Putamen (tissue), 1 donor: ENCODE results near the gene RAD51B.
"Not testable (repeated sequence)": the region's sequence is repeated elsewhere in the genome, so short reads cannot be mapped to it uniquely, and the experiment has no call there.

ENCODE experiments used
- DNase-seq: peaks from one replicate; pipeline ENCODE4 v3.0.0-alpha.2; 2016; ENCODE audit warnings: low spot score

Gene RAD51B

DNA sequence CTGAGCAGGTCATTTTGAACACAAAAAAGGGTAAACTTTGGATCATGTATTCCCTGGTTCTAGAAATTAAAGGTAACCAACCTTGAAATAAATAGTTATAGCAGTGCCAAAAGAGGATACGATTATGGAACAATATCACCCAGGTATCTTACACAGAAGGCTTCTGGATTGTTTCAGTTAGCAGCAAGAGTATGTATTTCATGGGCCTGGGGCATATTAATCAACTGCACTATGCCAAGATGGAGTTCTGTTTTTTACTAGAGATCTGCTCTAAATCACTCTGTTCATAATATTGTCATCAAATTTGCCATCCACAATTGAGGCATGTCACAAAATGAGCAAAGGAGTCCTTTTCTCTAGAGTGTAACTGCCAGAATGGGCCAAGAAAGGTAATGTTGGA is 357.1 kb downstream of the RAD51B start:
- no peak for DNase-seq

DNA sequence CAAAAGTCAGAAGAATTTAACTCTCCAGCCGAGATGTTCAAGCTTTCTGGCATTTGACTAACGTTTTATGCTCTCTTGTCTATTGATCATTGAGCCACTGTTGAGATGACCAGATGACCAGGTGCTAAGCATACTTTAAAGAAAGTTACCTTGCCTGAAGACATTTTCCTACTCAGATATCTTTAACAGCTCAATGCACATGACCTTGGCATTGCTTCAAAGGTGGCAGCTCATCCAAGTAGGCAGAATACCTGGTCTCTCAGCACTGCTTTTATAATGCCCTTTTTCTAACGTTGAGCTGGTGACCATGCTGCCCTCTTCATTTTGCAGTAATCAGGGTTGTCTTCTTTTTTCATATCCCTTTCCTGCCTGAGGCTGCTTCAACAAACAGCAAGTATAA is 358.1 kb downstream of the RAD51B start:
- DNase-seq: no peak

DNA sequence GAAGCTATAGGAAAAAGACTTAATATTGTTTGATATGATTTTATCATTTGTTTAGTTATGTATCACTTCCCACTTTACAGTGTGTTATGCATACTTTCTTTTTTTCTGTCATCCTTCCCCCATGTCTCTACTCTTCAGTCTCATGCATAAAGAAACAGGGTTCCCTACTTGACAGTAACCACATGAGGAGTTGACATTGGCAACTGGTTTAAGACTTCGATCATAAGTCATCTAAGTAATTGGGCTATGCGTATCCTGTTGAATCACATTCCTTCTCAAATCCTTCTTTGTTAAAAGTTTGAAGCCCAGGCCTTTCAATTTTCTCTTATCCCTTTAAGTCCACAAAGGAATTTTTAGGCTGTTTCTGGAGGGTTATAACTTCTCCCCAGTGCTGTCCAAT is 358.7 kb downstream of the RAD51B start:
- no peak for DNase-seq

DNA sequence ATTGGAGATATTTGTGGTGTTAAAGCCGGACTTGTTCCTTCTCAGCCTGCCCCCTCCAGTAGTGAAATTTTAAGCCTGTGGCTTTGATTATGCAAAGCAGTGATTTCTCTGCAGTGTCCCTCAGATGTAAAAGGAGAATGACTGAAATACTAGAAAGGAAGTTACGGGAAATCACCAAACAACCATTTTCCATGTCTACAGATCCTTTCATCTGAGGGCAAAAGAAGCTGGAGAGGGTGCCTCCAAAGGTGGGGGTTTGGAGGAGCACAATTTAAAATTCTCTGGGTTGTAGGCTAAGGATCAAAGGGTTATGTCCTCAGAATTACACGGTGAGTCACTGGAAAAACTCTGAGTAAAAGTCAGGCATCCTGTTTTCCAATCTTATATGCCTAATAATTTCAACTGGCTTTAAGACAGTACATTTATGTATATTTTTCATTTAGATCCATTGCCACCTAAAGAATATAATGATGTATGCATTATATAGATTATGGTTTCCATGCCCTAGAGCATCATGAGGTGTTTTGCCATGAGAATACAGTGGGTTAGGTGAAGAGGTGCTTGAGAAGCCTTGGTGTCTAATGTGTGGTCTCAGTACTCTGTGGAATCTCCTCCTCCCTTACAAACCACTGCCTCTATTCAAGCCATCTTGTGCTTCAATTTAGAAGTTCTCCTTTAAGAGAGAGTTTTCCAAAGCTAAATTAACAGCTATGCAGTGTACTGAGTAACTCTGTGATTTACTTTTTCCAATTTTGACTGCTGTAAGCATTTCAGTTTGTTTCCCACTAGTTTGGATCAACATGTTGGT is 362.1 kb downstream of the RAD51B start:
- no peak for DNase-seq

DNA sequence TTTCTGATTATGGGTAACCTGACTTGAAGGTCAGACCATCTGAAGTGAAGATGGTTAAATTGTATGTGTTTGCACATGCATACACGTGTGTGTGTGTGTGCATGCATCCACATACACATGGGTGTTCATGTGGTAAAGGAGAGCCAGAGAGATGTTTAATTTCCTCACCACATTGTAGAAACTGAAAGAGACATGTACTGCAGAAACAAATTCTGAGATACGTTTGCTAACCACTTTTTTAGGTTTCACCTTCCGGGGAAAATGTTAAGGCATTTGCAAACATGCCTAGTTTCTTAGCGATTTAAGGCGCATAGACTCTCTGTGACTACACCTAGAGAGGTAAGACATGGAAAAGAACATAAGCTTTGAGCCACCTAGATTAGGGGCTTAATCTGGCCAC is 362.9 kb downstream of the RAD51B start:
- no peak for DNase-seq

DNA sequence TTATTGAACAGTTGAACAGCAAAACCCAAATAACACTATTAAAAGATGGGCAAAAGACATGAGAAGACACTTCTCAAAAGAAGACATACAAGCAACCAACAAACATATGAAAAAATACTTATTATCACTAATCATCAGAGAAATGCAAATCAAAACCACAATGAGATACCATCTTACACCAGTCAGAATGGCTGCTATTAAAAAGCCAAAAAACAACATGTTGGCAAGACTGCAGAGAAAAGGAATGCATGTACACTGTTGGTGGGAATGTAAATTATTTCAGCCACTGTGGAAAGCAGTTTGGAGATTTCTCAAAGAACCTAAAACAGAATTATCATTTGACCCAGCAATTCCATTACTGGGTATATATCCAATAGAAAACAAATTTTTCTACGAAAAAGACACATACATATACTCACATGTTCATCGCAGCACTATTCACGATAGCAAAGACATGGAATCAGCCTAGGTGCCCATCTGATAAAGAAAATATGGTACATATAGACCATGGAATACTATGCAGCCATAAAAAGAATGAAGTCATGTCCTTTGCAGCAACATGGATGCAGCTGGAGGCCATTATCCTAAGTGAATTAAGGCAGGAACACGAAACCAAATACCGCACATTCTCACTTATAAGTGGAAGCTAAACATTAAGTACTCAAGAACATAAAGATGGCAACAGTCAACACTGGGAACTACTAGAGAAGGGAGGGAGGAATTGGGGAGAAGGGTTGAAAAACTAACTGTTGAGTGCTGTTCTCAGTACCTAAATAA is 367.1 kb downstream of the RAD51B start:
- DNase-seq: not testable (repeated sequence)

DNA sequence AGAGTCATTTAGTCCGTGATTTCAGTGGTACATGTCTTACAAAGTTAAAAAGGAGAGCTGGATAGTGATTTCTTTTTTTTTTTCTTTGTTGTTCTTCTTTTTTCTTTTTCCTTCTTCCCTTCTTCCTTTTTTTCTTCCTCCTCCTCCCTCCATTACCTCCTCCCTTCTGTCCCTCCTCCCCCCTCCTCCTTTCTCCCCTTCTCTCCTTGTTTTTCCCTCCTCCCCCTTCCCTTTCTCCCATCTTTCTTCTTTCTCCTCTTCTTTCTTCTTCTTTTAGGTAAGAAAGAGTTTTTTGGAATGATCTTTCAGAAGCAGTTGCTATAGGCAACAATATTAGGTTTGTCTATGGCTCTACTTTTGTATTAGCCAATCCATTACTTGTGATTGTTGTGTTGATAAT is 368.6 kb downstream of the RAD51B start:
- DNase-seq: no peak

DNA sequence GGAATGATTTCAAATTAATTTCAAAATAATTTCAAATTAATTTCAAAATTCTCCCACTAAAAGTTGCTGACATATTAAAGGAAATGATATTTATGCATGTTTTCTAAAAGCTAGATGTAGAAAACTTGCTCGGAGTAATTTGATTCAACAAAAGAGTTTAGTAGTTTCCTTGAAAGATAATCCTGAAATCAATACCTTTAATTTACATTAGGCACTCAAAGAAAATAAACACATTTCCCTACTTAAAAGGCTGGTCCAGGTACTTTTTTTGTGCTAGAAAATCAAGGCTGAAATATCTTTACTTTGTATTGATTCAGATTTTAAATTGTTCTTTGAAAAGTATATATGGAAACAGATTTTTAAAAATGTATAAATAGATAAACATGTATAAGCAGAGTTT is 370.5 kb downstream of the RAD51B start:
- no peak for DNase-seq

DNA sequence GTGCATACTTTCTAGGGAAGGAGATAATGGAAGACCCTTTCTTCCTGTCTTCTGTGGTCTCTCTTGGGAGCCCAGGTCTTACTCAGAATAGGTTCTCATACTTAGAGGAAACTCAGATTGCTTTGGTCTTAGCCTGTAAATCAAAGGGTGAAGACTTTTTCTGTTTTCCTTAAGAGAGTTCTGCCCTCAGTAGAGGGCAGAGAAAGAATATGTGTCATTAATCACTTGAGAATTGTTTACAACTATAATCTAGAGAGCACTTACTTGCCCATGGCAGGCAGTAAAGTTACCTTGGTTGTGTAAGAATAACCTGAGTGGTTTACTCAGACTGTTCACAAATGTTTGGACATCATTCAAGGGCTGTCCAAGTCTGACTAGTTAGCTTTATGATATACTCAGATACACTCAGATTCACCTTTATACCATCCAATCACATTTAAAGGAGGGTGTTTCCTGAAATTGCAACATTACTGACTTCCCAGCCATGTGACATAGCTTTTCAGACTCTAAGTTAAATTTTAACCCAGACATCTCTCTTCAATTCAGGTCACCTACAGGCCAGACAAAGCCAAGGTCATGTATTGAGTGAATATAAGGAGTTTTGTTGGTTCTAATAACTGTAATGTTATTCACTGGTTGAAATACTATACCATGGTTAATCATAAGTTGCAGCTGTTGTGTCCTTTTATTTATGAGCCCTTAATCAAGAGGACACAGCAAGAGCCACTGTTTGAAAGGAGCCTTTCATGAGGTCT is 372.2 kb downstream of the RAD51B start:
- no peak for DNase-seq

DNA sequence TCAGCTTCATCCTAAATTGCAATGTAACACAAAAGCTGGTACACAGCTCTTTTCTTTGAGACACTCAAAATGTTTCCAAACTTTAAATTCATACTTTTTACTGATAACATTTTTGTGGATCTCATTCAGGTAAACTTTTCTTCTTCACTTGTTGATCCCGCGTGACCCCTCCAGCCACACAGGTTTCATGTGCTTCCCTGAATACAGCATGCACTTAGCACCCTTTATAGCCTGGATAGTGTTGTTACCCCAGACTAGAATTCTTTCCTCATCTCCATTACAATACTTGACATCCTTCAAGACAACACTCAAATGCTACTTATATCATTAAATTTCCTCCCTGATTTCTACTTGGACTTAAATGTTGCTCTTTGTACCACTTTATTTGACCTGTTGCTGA is 373.4 kb downstream of the RAD51B start:
- DNase-seq: no peak

DNA sequence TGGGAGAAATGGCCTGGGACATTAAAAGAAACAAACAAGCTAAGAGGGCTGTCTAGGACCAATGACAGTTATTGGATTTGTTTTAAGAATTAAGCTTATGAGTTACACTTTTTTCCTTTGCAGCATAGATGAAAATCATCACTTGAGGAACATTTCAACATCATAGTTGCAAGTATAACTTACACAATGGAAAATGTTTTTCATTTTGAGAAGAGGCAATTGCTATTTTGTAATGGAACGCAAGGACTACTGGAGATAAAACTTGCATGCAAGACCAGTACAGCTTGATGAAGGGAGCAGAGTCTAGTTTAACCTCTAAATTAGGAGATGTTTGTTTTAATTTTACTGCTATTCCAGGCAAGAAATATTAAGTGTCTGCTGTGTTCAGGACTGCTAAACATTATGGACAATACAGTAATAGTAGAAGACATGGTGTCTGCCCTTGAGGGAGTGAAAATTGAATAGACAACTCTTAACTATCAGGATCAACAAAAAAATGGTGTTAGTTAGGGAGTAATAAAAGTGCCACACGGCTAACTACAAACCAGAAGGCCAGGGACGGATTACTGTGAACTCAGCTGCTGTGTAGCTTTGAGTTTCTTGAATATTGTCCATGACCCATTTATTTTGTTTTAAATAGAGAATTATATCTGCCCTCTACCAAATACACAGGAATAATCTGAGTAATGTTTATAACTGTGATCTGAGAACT is 374.5 kb downstream of the RAD51B start:
- DNase-seq: no peak

DNA sequence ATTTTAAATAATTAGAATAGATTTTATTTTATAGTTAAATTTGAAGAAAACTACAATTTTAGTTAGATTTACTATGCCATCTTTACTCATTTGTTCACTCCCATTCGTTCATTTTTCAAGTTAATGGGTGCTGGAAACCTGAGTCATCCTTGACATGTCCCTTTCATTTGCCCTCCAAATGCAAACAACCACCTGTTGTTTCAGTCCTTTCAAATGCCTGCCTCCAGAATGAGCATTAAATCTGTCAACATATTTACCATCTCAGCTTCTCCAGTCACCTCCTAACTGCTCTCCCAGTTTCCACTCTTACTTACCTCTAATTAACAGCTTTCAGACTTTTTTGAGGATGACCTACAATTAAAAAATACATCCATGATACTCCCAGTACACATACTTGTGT is 375.5 kb downstream of the RAD51B start:
- DNase-seq: no peak

DNA sequence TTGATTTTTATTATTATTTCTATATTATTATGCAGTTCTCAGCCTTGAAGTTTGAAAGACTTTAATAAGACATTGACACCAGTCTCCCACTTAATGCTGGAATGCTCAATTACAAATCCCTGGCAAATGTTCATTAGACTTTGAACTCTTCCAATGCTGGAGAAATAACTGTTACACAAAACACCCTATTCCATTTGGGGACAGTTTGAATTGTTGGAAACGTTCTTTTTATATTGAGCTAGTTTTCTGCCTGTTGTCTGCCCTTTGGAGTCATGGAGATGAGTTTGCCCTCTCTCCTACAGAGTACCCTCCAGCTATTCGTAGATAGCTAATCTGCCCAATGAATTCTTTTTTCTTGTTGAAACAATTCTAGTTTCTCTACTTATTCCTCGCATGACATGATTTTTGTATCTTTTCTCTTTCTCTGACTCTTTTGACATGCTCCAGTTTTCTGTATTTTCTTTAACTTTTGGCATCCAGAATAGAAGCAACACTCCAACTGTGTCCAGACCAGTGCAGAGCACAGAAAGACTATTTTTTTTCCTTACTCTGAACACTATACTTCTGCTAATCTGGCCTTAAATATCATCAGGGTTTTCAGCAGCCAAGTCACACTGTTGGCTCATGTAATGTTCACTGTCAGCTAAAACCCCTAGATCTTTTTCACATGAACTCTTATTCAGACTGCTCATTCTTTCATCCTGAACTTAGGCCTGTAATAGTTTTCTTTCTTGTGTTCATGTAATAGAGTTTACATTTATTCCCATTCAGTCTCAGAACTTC is 379.3 kb downstream of the RAD51B start:
- no peak for DNase-seq

DNA sequence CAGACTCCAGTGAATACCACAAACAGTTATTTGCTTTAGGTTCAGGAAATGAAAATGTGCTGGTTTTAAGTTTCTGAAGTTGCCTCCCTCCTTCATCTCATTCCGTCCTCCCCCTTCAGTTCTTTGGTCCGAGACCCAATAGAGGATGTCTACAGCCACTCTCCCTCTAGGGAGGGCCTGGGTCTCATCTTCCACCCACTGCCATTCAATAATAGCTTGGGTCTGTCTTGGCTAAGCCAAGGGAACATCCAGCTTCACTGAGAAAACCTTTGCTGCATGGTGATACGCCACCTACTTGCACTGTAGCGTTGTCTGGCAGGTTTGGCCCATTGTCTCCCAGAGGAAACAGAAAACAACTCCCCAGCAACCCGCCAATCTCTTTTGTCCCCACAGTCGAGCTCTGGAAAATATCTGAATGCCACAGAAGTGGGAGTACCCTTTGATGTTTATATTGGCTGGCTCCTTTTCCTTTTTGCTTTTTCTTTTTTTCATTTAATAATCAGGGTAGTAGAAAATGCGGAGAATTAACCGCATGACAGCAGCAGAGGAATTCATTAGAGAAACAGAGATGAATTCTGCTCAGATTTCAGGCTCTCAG is 380.1 kb downstream of the RAD51B start:
- DNase-seq: no peak

DNA sequence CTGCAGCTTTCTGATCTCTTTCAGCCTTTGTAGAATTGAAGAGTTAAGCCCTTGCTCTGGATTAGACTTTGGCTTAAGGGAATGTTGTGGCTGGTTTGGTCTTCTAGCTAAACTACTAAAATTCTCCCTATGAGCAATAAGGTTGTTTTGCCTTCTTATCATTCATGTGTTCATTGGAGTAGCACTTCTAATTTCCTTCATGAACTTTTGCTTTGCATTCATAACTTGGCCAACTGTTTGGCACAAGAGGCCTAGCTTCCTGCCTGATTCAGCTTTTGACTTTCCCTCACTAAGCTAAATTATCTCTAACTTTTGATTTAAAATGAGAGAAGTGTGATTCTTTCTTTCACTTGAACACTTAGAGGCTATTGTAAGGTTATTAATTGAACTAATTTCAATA is 384.3 kb downstream of the RAD51B start:
- DNase-seq: no peak

DNA sequence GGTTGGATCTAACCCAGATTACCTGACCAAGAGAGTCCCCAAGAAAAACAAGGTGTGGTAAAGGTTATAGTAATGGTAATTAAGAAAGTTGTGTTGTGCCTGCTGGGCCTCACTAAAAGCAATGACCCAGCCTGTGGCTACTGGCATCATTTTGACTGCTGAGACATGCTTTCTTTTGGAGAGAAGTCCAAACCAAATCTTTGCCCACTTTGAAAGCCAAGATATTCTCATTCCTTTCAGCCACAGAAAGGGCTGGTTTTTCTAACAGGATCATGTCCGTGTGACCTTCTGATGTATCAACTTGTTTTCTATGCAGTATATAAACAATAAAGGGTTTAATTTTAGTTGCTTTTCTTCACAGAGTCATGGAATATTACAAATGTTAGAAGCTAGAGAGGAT is 388.6 kb downstream of the RAD51B start:
- DNase-seq: no peak

DNA sequence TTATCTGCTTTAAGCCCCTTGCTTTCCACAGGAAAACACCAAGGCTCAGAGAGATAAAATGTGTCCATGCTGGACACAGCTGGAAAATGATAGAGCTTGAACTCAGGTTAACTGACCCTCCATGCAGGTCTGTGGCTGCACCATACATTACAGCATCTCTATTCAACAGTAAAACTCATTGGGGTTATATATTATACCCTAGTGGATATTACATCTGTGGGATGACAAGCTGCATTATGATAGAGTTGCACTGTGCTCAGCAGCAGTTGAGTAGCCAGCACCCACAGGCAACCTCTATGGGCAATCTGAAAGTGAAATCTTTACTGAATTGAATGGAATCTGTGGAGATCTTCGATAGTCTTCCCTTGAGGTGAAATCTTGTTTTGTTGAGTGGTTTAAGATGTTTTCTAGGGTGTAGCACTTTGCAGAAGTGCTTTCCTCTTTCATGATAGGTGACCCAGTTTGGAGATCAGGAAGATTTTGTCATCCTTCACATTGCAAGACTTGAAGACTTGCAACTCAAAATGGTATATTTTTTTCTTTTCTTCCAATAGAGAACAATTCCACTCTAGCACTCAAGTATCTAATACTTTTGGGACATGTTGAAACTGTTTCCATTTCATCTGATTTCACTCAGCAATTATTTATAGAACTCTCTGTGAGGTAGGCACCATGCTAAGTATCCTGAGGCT is 389.2 kb downstream of the RAD51B start:
- DNase-seq: no peak

DNA sequence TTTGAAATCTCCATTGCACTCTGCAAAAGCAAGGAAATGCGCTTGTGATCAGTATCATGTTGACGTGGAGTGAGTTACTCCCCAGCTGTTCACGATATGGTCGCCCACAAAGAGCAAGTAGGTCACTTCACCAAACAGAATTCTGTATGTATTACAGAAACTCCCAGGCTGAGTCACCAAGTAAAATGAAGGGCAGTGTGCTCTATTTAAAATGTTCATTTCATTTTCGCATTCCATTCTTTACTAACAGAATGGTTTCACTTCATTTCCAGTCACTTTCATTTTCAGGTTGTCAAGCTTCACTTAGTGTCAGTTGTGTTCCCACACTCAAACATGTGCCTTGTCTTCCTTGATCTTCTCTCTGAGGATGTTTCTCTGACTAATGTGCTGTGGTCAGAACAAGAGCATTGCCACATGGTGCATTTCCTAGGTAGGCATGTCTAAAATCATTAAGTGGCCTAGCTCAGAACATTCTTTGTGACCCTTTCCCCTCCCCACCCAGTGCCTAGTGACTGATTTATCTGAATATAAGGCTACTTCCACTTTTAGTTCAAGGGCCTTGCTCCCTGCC is 391.2 kb downstream of the RAD51B start:
- no peak for DNase-seq

DNA sequence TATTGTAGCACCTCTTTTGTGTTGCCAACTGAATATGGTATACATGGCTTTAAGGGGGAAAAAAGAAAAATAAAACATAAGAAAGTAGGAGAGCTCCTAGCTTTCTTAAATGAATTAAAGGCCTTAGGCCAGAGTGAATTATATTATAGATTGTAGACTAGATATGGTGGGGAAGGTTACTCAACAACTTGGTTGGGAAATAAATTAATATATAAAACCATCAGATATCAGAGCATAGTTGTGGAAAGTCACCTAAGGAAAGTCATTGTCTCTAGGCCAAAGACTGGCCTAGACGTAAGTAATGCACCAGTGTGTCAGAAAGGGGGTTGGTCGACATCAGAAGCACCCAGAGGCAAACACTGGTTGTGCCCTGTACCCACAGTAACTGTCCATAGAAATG is 391.8 kb downstream of the RAD51B start:
- no peak for DNase-seq

DNA sequence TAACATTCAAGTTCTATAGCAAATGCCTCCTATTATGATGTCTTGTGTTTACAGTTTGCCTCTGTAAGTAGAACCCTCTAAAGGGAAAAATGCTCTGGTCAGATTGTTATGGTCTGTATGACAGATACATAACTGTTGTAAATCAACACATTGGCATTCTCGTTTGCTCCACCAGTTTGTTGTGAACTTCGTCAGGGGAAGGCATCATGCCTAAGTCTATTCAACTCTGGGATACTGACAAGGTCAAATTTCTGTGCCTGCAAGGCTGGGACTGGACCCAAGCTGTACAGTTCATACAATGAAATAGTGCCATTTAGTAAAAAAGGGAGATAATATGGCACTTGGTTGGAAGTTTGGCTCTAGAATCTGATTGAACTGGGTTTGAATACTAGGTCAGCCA is 392.3 kb downstream of the RAD51B start:
- no peak for DNase-seq
